Esophagus muscularis mucosa (tissue), 4 donors: ENCODE results near the gene SPRR1B. TPM values are rescaled to one million over a fixed set of nuclear protein-coding genes. Genes with fewer than 3 reads are reported as not detected.

Experiments
- DNase-seq: peaks from one replicate; pipeline ENCODE4 v3.0.0-alpha.2; 2017; ENCODE audit errors: extremely low spot score
- H3K27ac ChIP-seq, 4 donors: fragments of 200-600 bp; sonication (generic); replicated peaks in 1 of 4; 1 replicate in 3 of 4; 2 replicates in 1 of 4; pipeline ENCODE4 v1.5.1; 2016 to 2019; ENCODE audit warnings: mild to moderate bottlenecking in 1 of 4
- H3K27me3 ChIP-seq, 4 donors: fragments of 200-600 bp; sonication (generic); one replicate each; pipeline versions ENCODE4 v1.5.1 to v1.6.0; 2016 to 2019
- H3K36me3 ChIP-seq, 4 donors: fragments of 200-600 bp; sonication (generic); one replicate each; pipeline ENCODE4 v1.5.1; 2016 to 2019
- H3K4me1 ChIP-seq, 4 donors: fragments of 200-600 bp; sonication (generic); one replicate each; pipeline ENCODE4 v1.5.1; 2016 to 2019
- H3K4me3 ChIP-seq, 4 donors: fragments of 200-600 bp; sonication (generic); 1 replicate in 2 of 4; 2 replicates in 2 of 4; pipeline ENCODE4 v1.5.1; 2016 to 2019; ENCODE audit warnings: mild to moderate bottlenecking in 4 of 4, moderate library complexity in 1 of 4
- H3K9me3 ChIP-seq, 4 donors: fragments of 200-600 bp; sonication (generic); 1 replicate in 3 of 4; 2 replicates in 1 of 4; pipeline ENCODE4 v1.5.1; 2016 to 2019
- EP300 ChIP-seq: sonication (generic); formaldehyde crosslinking; IDR thresholded peaks from one replicate; pipeline ENCODE4 v1.6.1; 2017; ENCODE audit warnings: antibody characterized with exemption
- POLR2A ChIP-seq: fragments of 450-650 bp; IDR thresholded peaks from one replicate; pipeline ENCODE4 v1.6.1; 2017; ENCODE audit warnings: antibody characterized with exemption, moderate library complexity, mild to moderate bottlenecking, low read depth
- POLR2AphosphoS5 ChIP-seq, 2 donors: sonication (generic); formaldehyde crosslinking; IDR thresholded peaks; one replicate each; pipeline ENCODE4 v1.6.1; 2017; ENCODE audit warnings: antibody characterized with exemption in 2 of 2
- WGBS: methylation state at CpG from one replicate; pipeline ENCODE4 v1.1.5; 2018; 5-methylcytosine and 5-hydroxymethylcytosine counted together
- intact Hi-C: fragments of 100-400 bp; cut with DNase I; formaldehyde crosslinking; loops from one replicate; pipeline ENCODE4 v1.15.1; 2023
- total RNA-seq, 4 donors: library from RNA; depleted of rRNA; stranded (reverse); fragments of >200 nt; gene quantifications; one replicate each; pipeline versions ENCODE4 v1.1.0 to v1.2.1, GENCODE V29; 2016
- TF ChIP-seq, protein P1 (sequence below), 3 experiments: fragments of 200-600 bp in 2 of 3; fragments of 450-650 bp in 1 of 3; sonication (generic) in 2 of 3; IDR thresholded peaks; one replicate each; pipeline ENCODE4 v1.5.1; 2017 to 2019; ENCODE audit warnings: antibody characterized with exemption in 3 of 3, mild to moderate bottlenecking in 2 of 3, moderate library complexity in 1 of 3

SPRR1B gene
- total RNA-seq, 4 donors from 2014 or later: not detected

DNA sequence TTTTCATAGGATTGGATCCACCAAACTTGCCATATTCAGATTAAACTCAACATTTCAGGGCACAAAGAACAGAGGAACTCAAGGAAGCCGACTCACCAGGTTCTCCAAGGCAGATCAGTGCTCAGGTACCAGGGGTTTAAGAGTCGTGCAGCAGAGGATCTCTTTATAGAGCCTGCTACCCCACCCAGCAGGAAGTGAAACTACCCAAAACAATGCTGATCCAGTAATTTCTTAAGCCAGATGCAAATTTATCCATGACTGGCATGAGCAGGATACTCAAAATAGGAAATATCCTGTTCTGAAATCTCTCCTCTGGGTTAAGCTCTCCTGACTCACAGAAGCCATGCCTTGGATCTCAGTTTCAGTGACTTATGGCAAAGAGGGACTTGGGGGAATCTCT, 26.4 kb downstream of the SPRR1B start, which contains the start of gene SPRR2A:
Gene SPRR2A, minus strand, starts transcription at position 138 of the 400 bp plus-strand sequence. CDS start 777 bp downstream, outside the sequence.
- DNase-seq: no peak
- no peaks in the 10 kb centered on the region for H3K4me1 ChIP-seq
- no peak within 1 kb of the TSS for H3K27ac ChIP-seq
- H3K36me3 ChIP-seq: no peaks in the 10 kb centered on the region
- no peaks in the 10 kb centered on the region for H3K27me3 ChIP-seq
- intact Hi-C loops: no loop called here
- WGBS: 65% methylated on average over 2 of the region's 2 CpGs
- no peak within 1 kb of the TSS for H3K4me3 ChIP-seq
- peaks cover 0 to 8% (median 0%) of the 10 kb centered on the region in 4 donors for H3K9me3 ChIP-seq
- TF ChIP-seq POLR2AphosphoS5 (IDR thresholded peaks at IDR 0.05): no peak
- TF ChIP-seq EP300: no peak
- TF ChIP-seq, protein P1, sequence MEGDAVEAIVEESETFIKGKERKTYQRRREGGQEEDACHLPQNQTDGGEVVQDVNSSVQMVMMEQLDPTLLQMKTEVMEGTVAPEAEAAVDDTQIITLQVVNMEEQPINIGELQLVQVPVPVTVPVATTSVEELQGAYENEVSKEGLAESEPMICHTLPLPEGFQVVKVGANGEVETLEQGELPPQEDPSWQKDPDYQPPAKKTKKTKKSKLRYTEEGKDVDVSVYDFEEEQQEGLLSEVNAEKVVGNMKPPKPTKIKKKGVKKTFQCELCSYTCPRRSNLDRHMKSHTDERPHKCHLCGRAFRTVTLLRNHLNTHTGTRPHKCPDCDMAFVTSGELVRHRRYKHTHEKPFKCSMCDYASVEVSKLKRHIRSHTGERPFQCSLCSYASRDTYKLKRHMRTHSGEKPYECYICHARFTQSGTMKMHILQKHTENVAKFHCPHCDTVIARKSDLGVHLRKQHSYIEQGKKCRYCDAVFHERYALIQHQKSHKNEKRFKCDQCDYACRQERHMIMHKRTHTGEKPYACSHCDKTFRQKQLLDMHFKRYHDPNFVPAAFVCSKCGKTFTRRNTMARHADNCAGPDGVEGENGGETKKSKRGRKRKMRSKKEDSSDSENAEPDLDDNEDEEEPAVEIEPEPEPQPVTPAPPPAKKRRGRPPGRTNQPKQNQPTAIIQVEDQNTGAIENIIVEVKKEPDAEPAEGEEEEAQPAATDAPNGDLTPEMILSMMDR (IDR thresholded peaks at IDR 0.05): no peak
- TF ChIP-seq POLR2A: no peak

DNA sequence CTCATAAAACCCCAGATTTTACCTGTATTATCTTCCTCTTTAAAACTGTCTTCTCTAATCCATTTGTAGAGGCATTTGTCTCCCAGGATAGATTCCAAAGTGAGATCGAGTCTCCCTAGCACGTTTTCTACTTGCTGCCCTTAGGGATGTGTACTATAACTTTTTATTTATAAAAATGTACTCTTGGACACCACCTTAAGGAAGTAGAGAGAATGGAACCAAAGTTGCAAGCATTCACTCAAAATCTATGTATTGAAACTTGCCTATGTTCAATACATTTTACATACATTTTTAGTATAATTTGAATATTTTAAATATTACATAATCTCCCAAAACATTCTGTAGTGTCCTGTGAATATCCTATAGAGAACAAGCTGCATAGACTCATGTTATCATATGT, 27.2 kb downstream of the SPRR1B start:
- no peak overlapping the region for H3K4me3 ChIP-seq
- no peaks in the 10 kb centered on the region for H3K27me3 ChIP-seq
- H3K36me3 ChIP-seq: no peaks in the 10 kb centered on the region
- intact Hi-C loops: no loop called here
- WGBS: 53% methylated on average over 2 of the region's 2 CpGs
- no peak for DNase-seq
- H3K4me1 ChIP-seq: no peaks in the 10 kb centered on the region
- H3K9me3 ChIP-seq: peaks cover 0 to 1% (median 0%) of the 10 kb centered on the region in 4 donors
- H3K27ac ChIP-seq: no peak overlapping the region
- no peak for TF ChIP-seq POLR2AphosphoS5 (IDR thresholded peaks at IDR 0.05)
- no peak for TF ChIP-seq EP300
- TF ChIP-seq, protein P1 (IDR thresholded peaks at IDR 0.05): no peak
- TF ChIP-seq POLR2A: no peak

DNA sequence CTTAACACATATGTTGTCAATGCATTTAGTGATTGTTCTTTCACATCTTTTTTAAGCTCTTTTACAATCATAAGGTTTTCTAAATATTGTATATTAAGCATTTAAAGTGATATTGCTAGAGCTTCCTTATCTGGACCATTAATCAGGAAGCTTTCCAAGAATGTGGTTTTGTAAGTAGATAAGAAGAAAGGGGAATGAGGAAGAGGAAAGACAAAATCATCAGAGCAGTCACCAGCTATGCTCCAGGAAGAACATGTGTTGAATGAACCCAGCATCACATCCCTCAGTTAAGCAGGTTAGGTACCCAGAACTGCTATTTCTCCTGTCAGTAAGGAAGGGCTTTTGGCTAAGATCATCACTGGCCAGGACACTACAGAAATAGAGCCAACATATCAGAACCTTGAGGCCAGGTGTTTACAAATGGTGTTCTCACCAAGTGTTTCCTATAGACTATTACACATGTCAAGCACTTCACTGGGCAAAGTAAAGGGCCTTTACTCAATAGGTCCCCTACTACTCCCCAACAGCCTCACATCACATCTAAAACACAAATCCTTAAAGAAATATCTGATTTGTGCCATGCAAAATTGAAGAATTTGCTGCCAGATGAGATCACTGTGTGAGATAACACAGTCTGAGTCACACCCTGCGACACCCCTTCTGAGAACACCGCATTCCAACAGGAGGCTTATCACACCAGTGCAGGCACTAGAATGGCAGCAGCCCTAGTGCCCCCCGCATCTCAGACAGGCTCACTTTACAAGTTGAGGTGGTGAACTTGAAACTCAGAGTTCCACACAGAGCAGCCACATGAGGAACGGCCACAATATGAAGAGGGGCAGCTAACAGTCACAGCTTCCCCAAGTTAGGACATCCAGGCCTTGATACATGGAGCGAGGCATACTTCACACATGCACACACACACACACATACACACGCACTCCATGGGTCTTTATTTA, 28.1 kb downstream of the SPRR1B start:
- no peaks in the 10 kb centered on the region for H3K4me1 ChIP-seq
- no peak for DNase-seq
- no peaks in the 10 kb centered on the region for H3K27me3 ChIP-seq
- H3K27ac ChIP-seq: no peak overlapping the region
- no peak overlapping the region for H3K4me3 ChIP-seq
- no peaks in the 10 kb centered on the region for H3K9me3 ChIP-seq
- 77% methylated on average over 6 of the region's 6 CpGs for WGBS
- H3K36me3 ChIP-seq: no peaks in the 10 kb centered on the region
- TF ChIP-seq POLR2A: no peak
- TF ChIP-seq POLR2AphosphoS5 (IDR thresholded peaks at IDR 0.05): no peak
- TF ChIP-seq, protein P1 (IDR thresholded peaks at IDR 0.05): no peak
- no peak for TF ChIP-seq EP300
- intact Hi-C loops: no loop called here

DNA sequence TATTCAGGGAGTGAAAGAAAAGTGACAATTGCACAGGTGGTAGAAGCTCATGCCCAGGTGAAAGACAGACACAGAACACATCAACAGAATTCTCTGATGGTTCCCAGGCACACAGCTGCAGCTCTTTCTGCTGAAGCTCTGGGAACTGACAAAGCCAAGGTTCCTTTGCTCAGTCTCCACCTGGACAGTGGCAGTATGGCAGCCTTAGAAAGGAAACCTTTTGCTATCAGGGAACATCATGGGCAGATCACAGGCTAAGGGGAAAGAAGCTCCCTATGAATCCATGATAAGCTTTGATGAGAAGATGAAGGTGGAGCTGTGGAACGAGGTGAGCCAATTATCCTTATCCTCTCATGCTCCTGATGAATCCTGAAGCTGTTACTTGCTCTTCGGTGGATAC, 39.2 kb downstream of the SPRR1B start:
- Histone ChIP-seq H3K4me3 (no peak overlapping the region), H3K4me1 (no peaks in the 10 kb centered on the region), H3K9me3 (no peaks in the 10 kb centered on the region), H3K36me3 (no peaks in the 10 kb centered on the region), H3K27me3 (no peaks in the 10 kb centered on the region), H3K27ac (no peak overlapping the region)
- no peak for TF ChIP-seq EP300
- DNase-seq: no peak
- intact Hi-C loops: no loop called here
- 56% methylated on average over 2 of the region's 2 CpGs for WGBS

DNA sequence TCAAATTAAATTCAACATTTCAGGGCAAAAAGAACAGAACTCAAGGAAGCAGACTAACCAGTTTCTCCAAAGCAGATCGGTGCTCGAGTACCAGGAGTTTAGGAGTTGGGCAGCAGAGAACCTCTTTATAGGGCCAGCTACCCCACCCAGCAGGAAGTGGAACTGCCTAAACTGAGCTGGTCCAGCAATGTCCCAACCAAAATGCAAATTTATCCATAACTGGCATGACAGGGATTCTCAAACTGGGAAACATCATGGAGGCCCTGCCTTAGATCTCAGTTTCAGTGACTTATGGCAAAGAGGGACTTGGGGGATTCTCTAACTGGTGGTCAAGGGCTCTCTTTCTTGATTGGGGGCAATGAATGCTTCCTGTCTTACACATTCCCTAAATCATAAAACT, 40.5 kb downstream of the SPRR1B start, which contains the start of gene SPRR2B:
Gene SPRR2B, minus strand, starts transcription at position 101 of the 400 bp plus-strand sequence. CDS start 772 bp downstream, outside the sequence.
- WGBS: 96% methylated on average over 2 of the region's 2 CpGs
- Histone ChIP-seq H3K4me3 (no peak within 1 kb of the TSS), H3K4me1 (no peaks in the 10 kb centered on the region), H3K9me3 (no peaks in the 10 kb centered on the region), H3K36me3 (no peaks in the 10 kb centered on the region), H3K27ac (no peak within 1 kb of the TSS), H3K27me3 (no peaks in the 10 kb centered on the region)
- no peak for DNase-seq
- intact Hi-C loops: no loop called here
- TF ChIP-seq, protein P1 (IDR thresholded peaks at IDR 0.05): no peak
- TF ChIP-seq EP300 (no peak), POLR2AphosphoS5 (IDR thresholded peaks at IDR 0.05) (no peak), POLR2A (no peak)
